CD8-positive, alpha-beta memory T cell (primary cell): ENCODE measurements around the gene DDX47. TPM values are rescaled to one million over a fixed set of nuclear protein-coding genes. Genes with fewer than 3 reads are reported as not detected.
"Not testable (repeated sequence)": the region's sequence is repeated elsewhere in the genome, so short reads cannot be mapped to it uniquely, and the experiment has no call there.

Experiments
- CTCF ChIA-PET: fragments of 350-600 bp; sonication (Branson Sonifier 250); formaldehyde crosslinking; loops from one replicate; lab custom pipeline; 2021; ENCODE audit warnings: antibody characterized with exemption; lab: Charles Lee
- POLR2A ChIA-PET: fragments of 350-600 bp; sonication (Branson Sonifier 250); formaldehyde crosslinking; loops from one replicate; lab custom pipeline; 2021; ENCODE audit warnings: antibody characterized with exemption; lab: Charles Lee
- DNase-seq, 5 donors: peaks; one replicate each; pipeline versions ENCODE4 v3.0.0 to v3.0.0-alpha.2; 2020 to 2022; ENCODE audit warnings: mixed read lengths in 1 of 5
- H3K27ac ChIP-seq: one replicate; pipeline ENCODE4 v1.7.0; 2013; ENCODE audit warnings: low read depth, mild to moderate bottlenecking, low read length, moderate library complexity
- H3K27me3 ChIP-seq: 2 replicates; pipeline ENCODE4 v1.7.0; 2013; ENCODE audit warnings: low read length, mild to moderate bottlenecking; ENCODE audit not compliant: insufficient read depth, poor library complexity, severe bottlenecking
- H3K36me3 ChIP-seq: 2 replicates; pipeline ENCODE4 v1.7.0; 2013; ENCODE audit warnings: mild to moderate bottlenecking, low read length, moderate library complexity; ENCODE audit not compliant: insufficient read depth
- H3K4me1 ChIP-seq: 2 replicates; pipeline ENCODE4 v1.7.0; 2013; ENCODE audit warnings: mild to moderate bottlenecking, low read length, moderate library complexity; ENCODE audit not compliant: insufficient read depth
- H3K4me3 ChIP-seq: 2 replicates; pipeline ENCODE4 v1.7.0; 2013; ENCODE audit warnings: mild to moderate bottlenecking, low read length
- H3K9me3 ChIP-seq: 2 replicates; pipeline ENCODE4 v1.7.0; 2013; ENCODE audit warnings: mild to moderate bottlenecking, low read length
- H3K27ac Mint-ChIP-seq, 8 donors: one replicate each; pipeline ENCODE4 v1.8.0; 2020 to 2021; ENCODE audit warnings: mixed read lengths in 8 of 8, mild to moderate bottlenecking in 6 of 8, inconsistent platforms in 3 of 8, moderate library complexity in 3 of 8
- H3K27me3 Mint-ChIP-seq, 2 donors: one replicate each; pipeline ENCODE4 v1.8.0; 2020 to 2021; ENCODE audit warnings: mixed read lengths in 2 of 2, mild to moderate bottlenecking in 1 of 2, moderate library complexity in 1 of 2
- H3K36me3 Mint-ChIP-seq, 3 donors: one replicate each; pipeline ENCODE4 v1.8.0; 2020 to 2021; ENCODE audit warnings: mixed read lengths in 3 of 3, inconsistent platforms in 1 of 3, mild to moderate bottlenecking in 1 of 3
- H3K4me1 Mint-ChIP-seq, 3 donors: one replicate each; pipeline ENCODE4 v1.8.0; 2020 to 2021; ENCODE audit warnings: mixed read lengths in 3 of 3, inconsistent platforms in 1 of 3, mild to moderate bottlenecking in 1 of 3
- H3K4me3 Mint-ChIP-seq, 7 donors: one replicate each; pipeline ENCODE4 v1.8.0; 2020 to 2021; ENCODE audit warnings: mixed read lengths in 7 of 7, mild to moderate bottlenecking in 6 of 7, moderate library complexity in 4 of 7, inconsistent platforms in 2 of 7
- H3K9me3 Mint-ChIP-seq, 5 donors: one replicate each; pipeline ENCODE4 v1.8.0; 2020 to 2022; ENCODE audit warnings: mixed read lengths in 5 of 5, mild to moderate bottlenecking in 3 of 5, moderate library complexity in 2 of 5, inconsistent platforms in 1 of 5
- polyA plus RNA-seq: library from polyadenylated mRNA; unstranded; fragments of 300-500 nt; fragmentation: Illumina TruSeq; gene quantifications from one replicate; pipeline ENCODE4 v1.2.3, GENCODE V29; 2021
- total RNA-seq, 2 experiments: library from RNA; stranded (reverse); gene quantifications; one replicate each; pipeline ENCODE4 v1.2.3, GENCODE V29; 2021

DDX47 gene
- total and polyA plus RNA-seq, 3 experiments from 2014 or later = 64.5 to 106 (median 105) TPM

- POLR2A ChIA-PET = no interaction called here
These were observed 10.7 kb downstream of the DDX47 start for GRCh38 chr12:12823811-12824210.

GRCh38 chr12:12835378-12836146 lies 22.4 kb downstream of the DDX47 start:
- no peak overlapping the region for H3K4me3 Mint-ChIP-seq
- no peaks in the 10 kb centered on the region for H3K9me3 Mint-ChIP-seq
- H3K4me1 Mint-ChIP-seq = peaks cover 5 to 6% (median 5%) of the 10 kb centered on the region in 3 donors
- Histone ChIP-seq H3K4me1 (peaks cover 8% of the 10 kb centered on the region), H3K9me3 (no peaks in the 10 kb centered on the region), H3K27me3 (no peaks in the 10 kb centered on the region), H3K27ac (no peak overlapping the region), H3K4me3 (no peak overlapping the region), H3K36me3 (peaks cover 9% of the 10 kb centered on the region)
- peaks cover 4 to 32% (median 17%) of the 10 kb centered on the region in 3 donors for H3K36me3 Mint-ChIP-seq
- no peaks in the 10 kb centered on the region for H3K27me3 Mint-ChIP-seq
- ChIA-PET CTCF (interaction anchor here (1.5 kb wide), 1 partner anchor 22 kb away, joined by 3 read pairs; no protein-coding TSS in a partner anchor), POLR2A (no interaction called here)
- peak overlapping the region in 3 of 8 donors; percentile 12 to 77 (median 26) for H3K27ac Mint-ChIP-seq
- no peak for DNase-seq

More at GRCh38 chr12:12823811-12824210, 10.7 kb downstream of the DDX47 start:
- no peaks in the 10 kb centered on the region for H3K9me3 ChIP-seq
- H3K4me3 ChIP-seq = no peak overlapping the region
- peaks cover 10 to 21% (median 21%) of the 10 kb centered on the region in 3 donors for H3K4me1 Mint-ChIP-seq
- CTCF ChIA-PET = no interaction called here
- peak overlapping the region in 1 of 8 donors; percentile 32 for H3K27ac Mint-ChIP-seq
- no peaks in the 10 kb centered on the region for H3K27me3 Mint-ChIP-seq
- no peaks in the 10 kb centered on the region for H3K27me3 ChIP-seq
- peaks cover 63% of the 10 kb centered on the region for H3K36me3 ChIP-seq
- H3K9me3 Mint-ChIP-seq = no peaks in the 10 kb centered on the region
- no peak overlapping the region for H3K27ac ChIP-seq
- no peak for DNase-seq
- no peak overlapping the region for H3K4me3 Mint-ChIP-seq
- no peaks in the 10 kb centered on the region for H3K4me1 ChIP-seq
- peaks cover 0 to 97% (median 51%) of the 10 kb centered on the region in 3 donors for H3K36me3 Mint-ChIP-seq

- POLR2A ChIA-PET = no interaction called here
- Histone ChIP-seq H3K4me1 (peaks cover 8% of the 10 kb centered on the region), H3K4me3 (no peak overlapping the region), H3K27me3 (no peaks in the 10 kb centered on the region), H3K27ac (no peak overlapping the region), H3K36me3 (peaks cover 9% of the 10 kb centered on the region), H3K9me3 (no peaks in the 10 kb centered on the region)
- Mint-ChIP-seq H3K36me3 (peaks cover 4 to 28% (median 16%) of the 10 kb centered on the region in 3 donors), H3K4me1 (peaks cover 5 to 6% (median 5%) of the 10 kb centered on the region in 3 donors), H3K9me3 (no peaks in the 10 kb centered on the region), H3K27ac (no peak overlapping the region), H3K4me3 (no peak overlapping the region), H3K27me3 (no peaks in the 10 kb centered on the region)
- no peak for DNase-seq
- CTCF ChIA-PET = interaction anchor here (0.7 to 1.9 kb wide), 11 partner anchors 10 to 375 kb away, joined by 3 to 6 read pairs (median 3); no protein-coding TSS in a partner anchor
These were observed 23.4 kb downstream of the DDX47 start for GRCh38 chr12:12836571-12836970.

- no peak overlapping the region for H3K27ac ChIP-seq
- H3K4me3 Mint-ChIP-seq = no peak overlapping the region
- no peaks in the 10 kb centered on the region for H3K27me3 Mint-ChIP-seq
- CTCF ChIA-PET = interaction anchor here (0.6 to 2.1 kb wide), 13 partner anchors 9 to 377 kb away, joined by 3 to 6 read pairs (median 3); no protein-coding TSS in a partner anchor
- POLR2A ChIA-PET = no interaction called here
- H3K36me3 ChIP-seq = peaks cover 9% of the 10 kb centered on the region
- H3K27me3 ChIP-seq = no peaks in the 10 kb centered on the region
- peaks cover 4 to 24% (median 13%) of the 10 kb centered on the region in 3 donors for H3K36me3 Mint-ChIP-seq
- H3K4me1 Mint-ChIP-seq = peaks cover 5 to 6% (median 5%) of the 10 kb centered on the region in 3 donors
- peak overlapping the region in 6 of 8 donors; percentile 16 to 47 (median 27) for H3K27ac Mint-ChIP-seq
- peak in 1 of 5 donors; percentile 41 for DNase-seq
- no peaks in the 10 kb centered on the region for H3K9me3 ChIP-seq
- H3K4me3 ChIP-seq = no peak overlapping the region
- H3K4me1 ChIP-seq = peaks cover 8% of the 10 kb centered on the region
- no peaks in the 10 kb centered on the region for H3K9me3 Mint-ChIP-seq
These were observed 24.1 kb downstream of the DDX47 start for GRCh38 chr12:12837025-12837812.

GRCh38 chr12:12837813-12838153 lies 24.6 kb downstream of the DDX47 start:
- H3K4me1 Mint-ChIP-seq = peaks cover 5 to 6% (median 5%) of the 10 kb centered on the region in 3 donors
- CTCF ChIA-PET = interaction anchor here (0.6 to 2.1 kb wide), 8 partner anchors 8 to 376 kb away, joined by 3 to 6 read pairs (median 3); no protein-coding TSS in a partner anchor
- POLR2A ChIA-PET = no interaction called here
- no peaks in the 10 kb centered on the region for H3K9me3 ChIP-seq
- H3K27me3 ChIP-seq = no peaks in the 10 kb centered on the region
- peak overlapping the region in 1 of 8 donors; percentile 47 for H3K27ac Mint-ChIP-seq
- H3K9me3 Mint-ChIP-seq = no peaks in the 10 kb centered on the region
- H3K4me3 Mint-ChIP-seq = no peak overlapping the region
- DNase-seq = no peak
- H3K36me3 Mint-ChIP-seq = peaks cover 2 to 18% (median 9%) of the 10 kb centered on the region in 3 donors
- no peak overlapping the region for H3K27ac ChIP-seq
- peaks cover 8% of the 10 kb centered on the region for H3K4me1 ChIP-seq
- H3K36me3 ChIP-seq = peaks cover 9% of the 10 kb centered on the region
- no peak overlapping the region for H3K4me3 ChIP-seq
- H3K27me3 Mint-ChIP-seq = no peaks in the 10 kb centered on the region

GRCh38 chr12:12839003-12839395 lies 25.9 kb downstream of the DDX47 start:
- Mint-ChIP-seq H3K9me3 (no peaks in the 10 kb centered on the region), H3K27me3 (no peaks in the 10 kb centered on the region), H3K36me3 (peaks cover 0 to 6% (median 6%) of the 10 kb centered on the region in 3 donors), H3K4me1 (peaks cover 4 to 6% (median 5%) of the 10 kb centered on the region in 3 donors), H3K27ac (peak overlapping the region in 1 of 8 donors; percentile 21), H3K4me3 (no peak overlapping the region)
- H3K9me3 ChIP-seq = no peaks in the 10 kb centered on the region
- peak in 1 of 5 donors; percentile 6 for DNase-seq
- ChIA-PET CTCF (interaction anchor here (1.0 to 2.1 kb wide), 4 partner anchors 9 to 372 kb away, joined by 3 to 5 read pairs (median 3); no protein-coding TSS in a partner anchor), POLR2A (no interaction called here)
- no peak overlapping the region for H3K4me3 ChIP-seq
- H3K27ac ChIP-seq = no peak overlapping the region
- peaks cover 8% of the 10 kb centered on the region for H3K4me1 ChIP-seq
- H3K36me3 ChIP-seq = peaks cover 3% of the 10 kb centered on the region
- no peaks in the 10 kb centered on the region for H3K27me3 ChIP-seq

- H3K9me3 Mint-ChIP-seq, H3K4me1 Mint-ChIP-seq, H3K4me3 ChIP-seq, H3K27ac ChIP-seq, H3K4me3 Mint-ChIP-seq, H3K36me3 Mint-ChIP-seq, H3K27me3 ChIP-seq, H3K9me3 ChIP-seq, DNase-seq, H3K4me1 ChIP-seq, CTCF ChIA-PET, POLR2A ChIA-PET, H3K27me3 Mint-ChIP-seq, H3K36me3 ChIP-seq: not testable (repeated sequence)
- peak overlapping the region in 1 of 8 donors; percentile 51 for H3K27ac Mint-ChIP-seq
These were observed 26.3 kb downstream of the DDX47 start for GRCh38 chr12:12839439-12839838.
